GM23338 (cell line): ENCODE data around the gene SLC40A1. TPM values are rescaled to one million over a fixed set of nuclear protein-coding genes. Genes with fewer than 3 reads are reported as not detected.

Source experiments
- ATAC-seq: fragments of 200-7000 bp; cut with Tn5 transposase; 3 replicates; pipeline ENCODE4 v1.9.1; 2020
- DNase-seq: peaks from one replicate; pipeline ENCODE4 v3.0.0-alpha.2; 2015; ENCODE audit warnings: low spot score
- H2AFZ ChIP-seq: fragments of 200-600 bp; sonication (generic); 2 replicates; pipeline ENCODE4 v1.8.0; 2016; ENCODE audit warnings: antibody characterized with exemption, mild to moderate bottlenecking, moderate library complexity
- H3F3A ChIP-seq: fragments of 200-600 bp; sonication (generic); replicated peaks from 2 replicates; pipeline ENCODE4 v1.8.0; 2017; ENCODE audit warnings: antibody characterized with exemption, mixed run types, low read depth
- H3K27ac ChIP-seq: fragments of 200-600 bp; sonication (generic); 2 replicates; pipeline ENCODE4 v1.6.1; 2016; ENCODE audit warnings: low read depth
- H3K27me3 ChIP-seq: fragments of 200-600 bp; sonication (generic); 2 replicates; pipeline ENCODE4 v1.8.0; 2016; ENCODE audit warnings: mild to moderate bottlenecking, mixed run types, moderate library complexity; ENCODE audit not compliant: insufficient read depth
- H3K36me3 ChIP-seq: fragments of 200-600 bp; sonication (generic); 2 replicates; pipeline ENCODE4 v1.8.0; 2016; ENCODE audit warnings: mild to moderate bottlenecking; ENCODE audit not compliant: insufficient read depth
- H3K4me1 ChIP-seq: fragments of 200-600 bp; sonication (generic); 2 replicates; pipeline ENCODE4 v1.8.0; 2016; ENCODE audit warnings: mild to moderate bottlenecking, moderate library complexity; ENCODE audit not compliant: insufficient read depth
- H3K4me2 ChIP-seq: fragments of 200-600 bp; sonication (generic); 2 replicates; pipeline ENCODE4 v1.7.1; 2017; ENCODE audit warnings: mixed run types
- H3K4me3 ChIP-seq: fragments of 200-600 bp; sonication (generic); 2 replicates; pipeline ENCODE4 v1.6.1; 2016; ENCODE audit warnings: mixed run types
- H3K79me2 ChIP-seq: fragments of 200-600 bp; sonication (generic); replicated peaks from 2 replicates; pipeline ENCODE4 v1.8.0; 2017; ENCODE audit warnings: mild to moderate bottlenecking; ENCODE audit not compliant: insufficient read depth
- H3K9me2 ChIP-seq: fragments of 200-600 bp; sonication (generic); 2 replicates; pipeline ENCODE4 v1.8.0; 2017; ENCODE audit not compliant: insufficient read depth
- H4K20me1 ChIP-seq: fragments of 200-600 bp; sonication (generic); replicated peaks from 2 replicates; pipeline ENCODE4 v1.8.0; 2017; ENCODE audit warnings: mild to moderate bottlenecking; ENCODE audit not compliant: insufficient read depth
- H3K27ac Mint-ChIP-seq: 2 replicates; pipeline ENCODE4 v1.8.0; 2020; ENCODE audit warnings: inconsistent platforms, mild to moderate bottlenecking, moderate library complexity, mixed read lengths
- H3K27me3 Mint-ChIP-seq: 3 replicates; pipeline ENCODE4 v1.8.0; 2022; ENCODE audit warnings: low read depth, mild to moderate bottlenecking, moderate library complexity, mixed read lengths, inconsistent platforms; ENCODE audit not compliant: insufficient read depth, poor library complexity
- H3K36me3 Mint-ChIP-seq: 3 replicates; pipeline ENCODE4 v1.8.0; 2021; ENCODE audit warnings: low read depth, mild to moderate bottlenecking, inconsistent platforms, moderate library complexity, mixed read lengths
- H3K4me1 Mint-ChIP-seq: 3 replicates; pipeline ENCODE4 v1.8.0; 2020; ENCODE audit warnings: mild to moderate bottlenecking, inconsistent platforms, mixed read lengths
- H3K4me3 Mint-ChIP-seq: 3 replicates; pipeline ENCODE4 v1.8.0; 2021; ENCODE audit warnings: moderate library complexity, mild to moderate bottlenecking, inconsistent platforms, mixed read lengths
- H3K9me3 Mint-ChIP-seq: 3 replicates; pipeline ENCODE4 v1.8.0; 2020; ENCODE audit warnings: moderate library complexity, mild to moderate bottlenecking, inconsistent platforms, mixed read lengths
- CREB1 ChIP-seq: fragments of 250-450 bp; sonication (Bioruptor Pico); IDR thresholded peaks from 2 replicates; pipeline ENCODE4 v1.5.0; 2020; ENCODE audit warnings: low read depth, mild to moderate bottlenecking, moderate library complexity
- CTCF ChIP-seq, 2 experiments: fragments of 200-600 bp in 1 of 2; sonication (generic) in 1 of 2; conservative IDR thresholded peaks; 2 replicates each; pipeline versions ENCODE4 v1.5.1 to v1.6.1; 2016 to 2017; ENCODE audit warnings: antibody characterized with exemption in 2 of 2, low read depth in 2 of 2, mild to moderate bottlenecking in 2 of 2, moderate library complexity in 1 of 2
- EZH2 ChIP-seq: fragments of 200-600 bp; sonication (generic); IDR thresholded peaks from one replicate; pipeline ENCODE4 v1.8.0; 2017; ENCODE audit warnings: antibody characterized with exemption, mild to moderate bottlenecking, low read depth; ENCODE audit not compliant: unreplicated experiment
- EZH2phosphoT487 ChIP-seq: fragments of 200-600 bp; sonication (generic); IDR thresholded peaks from one replicate; pipeline ENCODE4 v1.8.1; 2018; ENCODE audit warnings: antibody characterized with exemption; ENCODE audit not compliant: unreplicated experiment
- JUNB ChIP-seq: IDR thresholded peaks from one replicate; pipeline ENCODE4 v1.6.1; 2016; ENCODE audit warnings: antibody characterized with exemption; ENCODE audit not compliant: unreplicated experiment
- NANOG ChIP-seq: IDR thresholded peaks from 2 replicates; pipeline ENCODE4 v1.6.1; 2016; ENCODE audit warnings: antibody characterized with exemption, borderline replicate concordance
- STAT1 ChIP-seq: IDR thresholded peaks from one replicate; pipeline ENCODE4 v1.6.1; 2016; ENCODE audit warnings: antibody characterized with exemption; ENCODE audit not compliant: unreplicated experiment
- ZNF114 ChIP-seq: fragments of 250-450 bp; sonication (Bioruptor Pico); IDR thresholded peaks from 2 replicates; pipeline ENCODE4 v1.5.0; 2020; ENCODE audit warnings: mild to moderate bottlenecking, moderate library complexity
- ZNF331 ChIP-seq: fragments of 250-450 bp; sonication (Bioruptor Pico); IDR thresholded peaks from 2 replicates; pipeline ENCODE4 v1.5.0; 2020; ENCODE audit warnings: low read depth, mild to moderate bottlenecking, moderate library complexity
- ZNF462 ChIP-seq: fragments of 250-450 bp; sonication (Bioruptor Pico); IDR thresholded peaks from 2 replicates; pipeline ENCODE4 v1.5.0; 2020; ENCODE audit warnings: mild to moderate bottlenecking, moderate library complexity
- polyA plus RNA-seq: library from polyadenylated mRNA; unstranded; fragments of >200 nt; fragmentation: Nextera tagmentation; extraction: Ambion mirVana; gene quantifications from 2 replicates; pipeline ENCODE4 v1.2.1, GENCODE V29; 2016
- total RNA-seq: library from RNA; depleted of rRNA; stranded (reverse); fragments of >200 nt; shearing (Covaris generic); gene quantifications from 2 replicates; pipeline ENCODE4 v1.2.3, GENCODE V29; 2014

SLC40A1 gene
- total and polyA plus RNA-seq, 2 experiments from 2014 or later = 0.08 TPM; not detected in 1

GRCh38 chr2:189552334-189552990, 28.1 kb downstream of the SLC40A1 start:
- Histone ChIP-seq H3K79me2 (no peaks in the 10 kb centered on the region), H3K27me3 (no peaks in the 10 kb centered on the region), H3K4me3 (no peak overlapping the region), H3K4me1 (peaks cover 11% of the 10 kb centered on the region; the same call in 1 of the 2 replicates), H3K9me2 (no peaks in the 10 kb centered on the region), H4K20me1 (no peaks in the 10 kb centered on the region), H3K36me3 (no peaks in the 10 kb centered on the region), H3F3A (no peaks in the 10 kb centered on the region), H3K4me2 (no peak overlapping the region), H3K27ac (no peak overlapping the region), H2AFZ (no peak overlapping the region)
- DNase-seq = no peak
- Mint-ChIP-seq H3K4me1 (peaks cover 15% of the 10 kb centered on the region; the same call in 2 of the 3 replicates), H3K9me3 (no peaks in the 10 kb centered on the region), H3K27ac (no peak overlapping the region), H3K4me3 (no peak overlapping the region), H3K27me3 (no peaks in the 10 kb centered on the region), H3K36me3 (no peaks in the 10 kb centered on the region)
- no peak for TF ChIP-seq CTCF (conservative IDR thresholded peaks at IDR 0.05; ENCODE audit: low read depth in 2 of 2)
- no peak for ATAC-seq

GRCh38 chr2:189551808-189552207, 28.8 kb downstream of the SLC40A1 start:
- H3K36me3 Mint-ChIP-seq = no peaks in the 10 kb centered on the region
- H3K27ac ChIP-seq = no peak overlapping the region
- no peak for ATAC-seq
- no peaks in the 10 kb centered on the region for H3K36me3 ChIP-seq
- no peak overlapping the region for H2AFZ ChIP-seq
- peaks cover 11% of the 10 kb centered on the region; the same call in 1 of the 2 replicates for H3K4me1 ChIP-seq
- no peak for DNase-seq
- no peaks in the 10 kb centered on the region for H3K27me3 Mint-ChIP-seq
- H3K27me3 ChIP-seq = no peaks in the 10 kb centered on the region
- H3K4me2 ChIP-seq = no peak overlapping the region
- H3K4me1 Mint-ChIP-seq = peaks cover 15% of the 10 kb centered on the region; the same call in 2 of the 3 replicates
- no peaks in the 10 kb centered on the region for H3K9me3 Mint-ChIP-seq
- no peak overlapping the region for H3K27ac Mint-ChIP-seq
- no peaks in the 10 kb centered on the region for H3K9me2 ChIP-seq
- no peak overlapping the region for H3K4me3 ChIP-seq
- no peaks in the 10 kb centered on the region for H4K20me1 ChIP-seq
- no peaks in the 10 kb centered on the region for H3K79me2 ChIP-seq
- H3F3A ChIP-seq = no peaks in the 10 kb centered on the region
- no peak overlapping the region for H3K4me3 Mint-ChIP-seq
- TF ChIP-seq CTCF (conservative IDR thresholded peaks at IDR 0.05; ENCODE audit: low read depth in 2 of 2) (no peak), EZH2phosphoT487 (no peak), ZNF462 (no peak), ZNF331 (CRISPR knock-in tag) (no peak), STAT1 (no peak), NANOG (no peak), JUNB (no peak), ZNF114 (CRISPR knock-in tag) (no peak), CREB1 (CRISPR knock-in tag) (no peak), EZH2 (no peak)
